ENCODE results near the gene TRABD2A.

GRCh38 chr2:84854850-84855249 lies 26.0 kb downstream of the TRABD2A start:
- TF ChIP-seq CTCF (IDR thresholded peaks at IDR 0.05 in 2 of 3, conservative IDR thresholded peaks at IDR 0.05 in 1 of 3; ENCODE audit: borderline replicate concordance in 1 of 3, insufficient read depth in 1 of 3, low read depth in 2 of 3, low read length in 2 of 3) (no peak), REST (IDR thresholded peaks at IDR 0.05; ENCODE audit: low read depth) (no peak), POLR2AphosphoS5 (IDR thresholded peaks at IDR 0.05; ENCODE audit: low read depth, low read length) (no peak), EZH2phosphoT487 (IDR thresholded peaks at IDR 0.05; ENCODE audit: borderline replicate concordance) (no peak), FOSL1 (IDR thresholded peaks at IDR 0.05; ENCODE audit: low read depth) (no peak), EZH2 (IDR thresholded peaks at IDR 0.05) (no peak), ZNF274 (IDR thresholded peaks at IDR 0.05; ENCODE audit: low read depth, low read length) (no peak)
